ENCODE results near the gene UCKL1.
A peak's percentile ranks its signal among the peaks of the same experiment; 100 is the strongest.
"Not testable (repeated sequence)": the region's sequence is repeated elsewhere in the genome, so short reads cannot be mapped to it uniquely, and the experiment has no call there.

UCKL1 gene

DNA sequence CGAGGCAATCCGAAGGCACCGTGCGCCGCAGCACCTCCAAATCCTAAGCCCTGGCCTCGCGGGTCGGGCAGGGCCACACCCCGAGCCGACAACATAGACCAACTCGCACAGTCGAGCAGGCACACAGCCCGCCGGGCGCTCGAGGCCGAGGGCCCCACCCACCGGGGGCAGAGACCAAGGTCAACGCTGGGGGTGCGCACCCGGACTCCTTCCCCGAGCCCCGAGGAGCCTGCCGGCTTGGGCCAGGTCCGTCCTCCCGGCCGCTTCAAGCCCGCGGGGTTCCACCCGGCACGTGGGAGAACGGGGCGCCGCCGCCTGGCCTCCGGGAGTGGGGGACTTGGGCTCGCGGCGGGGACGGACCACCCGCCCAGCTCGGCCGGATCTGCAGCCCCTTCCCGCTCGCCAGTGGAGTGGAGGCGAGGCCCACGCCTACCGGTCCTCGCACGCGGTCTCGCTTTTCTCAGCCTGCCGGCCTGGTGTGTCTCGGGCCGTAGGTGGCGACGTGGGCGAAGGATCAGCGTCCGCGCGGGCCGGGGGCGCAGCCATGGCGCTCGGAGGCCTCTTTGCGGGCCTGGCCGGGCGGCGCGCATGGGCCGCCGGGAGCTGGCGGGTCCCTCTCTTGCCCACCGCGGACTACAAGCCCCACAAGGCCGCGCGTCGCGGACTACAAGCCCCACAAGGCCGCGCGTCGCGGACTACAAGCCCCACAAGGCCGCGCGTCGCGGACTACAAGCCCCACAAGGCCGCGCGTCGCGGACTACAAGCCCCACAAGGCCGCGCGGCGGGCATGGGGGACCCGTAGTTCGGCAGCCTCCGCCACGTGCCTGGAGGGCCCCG lies at the start of gene UCKL1:
Gene UCKL1 (minus strand): TSS at position 590 of the 837 bp plus-strand sequence. CDS start 44 bp downstream, at position 546.
- DNase-seq, result peak; percentile 90 to 92

DNA sequence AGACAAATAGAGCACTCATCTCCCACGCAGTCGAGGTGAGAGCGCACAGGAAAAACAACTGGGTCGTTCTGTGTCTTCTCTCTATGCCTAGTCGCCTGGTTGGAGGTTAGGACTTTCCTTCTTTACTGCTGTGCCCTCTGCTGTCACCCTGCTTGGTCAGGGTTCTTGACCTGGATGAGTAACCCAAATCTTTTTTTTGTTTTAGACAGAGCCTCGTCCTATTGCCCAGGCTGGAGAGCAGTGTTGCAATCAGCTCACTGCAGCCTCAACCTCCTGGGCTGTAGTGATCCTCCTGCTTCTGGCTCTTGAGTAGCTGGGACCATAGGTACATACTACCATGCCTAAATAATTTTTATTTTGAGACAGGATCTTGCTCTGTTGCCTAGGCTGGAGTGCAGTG lies 49.2 kb upstream of the UCKL1 start:
- no peak for DNase-seq

DNA sequence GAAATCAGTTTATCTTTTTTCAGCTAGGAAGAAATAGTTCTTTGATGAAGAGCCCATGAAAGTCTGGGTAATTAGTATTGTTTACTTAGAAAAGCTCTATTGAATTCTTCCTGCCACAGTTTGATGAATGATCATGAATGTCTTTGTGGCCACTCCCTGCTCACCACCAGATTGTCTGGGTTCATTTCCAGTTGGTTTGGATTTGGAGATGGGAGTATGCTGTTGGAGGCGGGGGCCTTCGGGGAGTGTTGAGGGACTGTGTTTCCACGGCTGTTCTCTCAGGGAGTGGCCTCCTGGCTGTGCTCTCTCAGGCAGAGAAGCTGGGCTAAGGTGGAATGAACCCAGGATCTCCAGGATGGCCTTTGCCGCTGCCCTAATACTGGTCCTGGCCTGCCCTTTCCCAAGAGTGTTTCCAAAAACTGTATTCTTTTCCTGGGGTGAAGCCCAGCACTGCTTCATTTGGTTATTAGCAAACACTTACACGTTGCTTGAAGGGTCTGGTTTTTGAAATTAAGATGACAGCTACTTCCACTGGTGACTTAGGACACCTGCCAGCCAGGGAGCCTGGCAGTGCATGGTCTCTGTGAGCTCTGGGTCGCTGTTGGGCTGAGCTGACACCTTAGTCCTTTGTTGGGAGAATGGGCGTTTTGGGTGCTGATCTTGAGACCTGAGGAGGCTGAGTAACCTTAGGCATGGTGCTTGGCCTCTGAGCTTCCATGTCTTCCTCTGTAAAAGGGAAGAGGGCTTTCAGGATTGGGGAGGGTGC lies 47.9 kb upstream of the UCKL1 start:
- DNase-seq, result no peak

DNA sequence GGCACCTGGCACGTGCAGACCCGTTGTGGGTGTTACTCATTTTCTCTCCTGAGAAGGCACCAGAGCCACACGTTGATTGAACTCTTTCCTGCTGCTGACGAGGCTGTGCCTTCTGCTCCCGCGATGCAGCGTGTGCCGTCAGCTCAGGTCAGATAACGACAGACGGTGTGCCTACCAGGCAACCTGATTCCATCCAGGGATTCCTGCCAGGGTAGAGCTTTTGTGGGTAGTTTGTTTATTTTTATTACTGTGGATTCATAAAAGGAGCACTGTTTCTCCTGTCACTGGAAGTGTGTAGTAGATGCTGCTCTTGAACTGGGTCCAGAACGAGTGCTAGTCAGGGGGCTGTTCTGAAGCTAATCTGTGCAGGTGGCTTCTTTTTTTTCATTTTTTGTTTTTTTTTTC lies 45.4 kb upstream of the UCKL1 start:
- DNase-seq, result no peak

DNA sequence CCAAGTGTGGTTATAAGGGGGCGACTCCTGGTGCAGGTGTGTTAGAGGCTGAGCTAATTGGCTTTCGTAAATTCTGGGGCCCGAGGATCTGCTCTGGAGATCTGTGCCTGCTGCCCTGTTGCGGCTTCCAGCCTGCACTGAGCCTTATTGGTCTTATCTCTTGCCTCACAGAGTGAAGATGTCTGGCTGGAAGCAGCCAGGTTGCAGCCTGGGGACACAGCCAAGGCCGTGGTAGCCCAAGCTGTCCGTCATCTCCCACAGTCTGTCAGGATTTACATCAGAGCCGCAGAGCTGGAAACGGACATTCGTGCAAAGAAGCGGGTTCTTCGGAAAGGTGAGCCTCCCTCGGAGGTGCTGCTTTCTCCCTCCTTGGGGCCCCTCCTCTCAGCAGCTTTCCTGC lies 44.7 kb upstream of the UCKL1 start:
- no peak for DNase-seq

DNA sequence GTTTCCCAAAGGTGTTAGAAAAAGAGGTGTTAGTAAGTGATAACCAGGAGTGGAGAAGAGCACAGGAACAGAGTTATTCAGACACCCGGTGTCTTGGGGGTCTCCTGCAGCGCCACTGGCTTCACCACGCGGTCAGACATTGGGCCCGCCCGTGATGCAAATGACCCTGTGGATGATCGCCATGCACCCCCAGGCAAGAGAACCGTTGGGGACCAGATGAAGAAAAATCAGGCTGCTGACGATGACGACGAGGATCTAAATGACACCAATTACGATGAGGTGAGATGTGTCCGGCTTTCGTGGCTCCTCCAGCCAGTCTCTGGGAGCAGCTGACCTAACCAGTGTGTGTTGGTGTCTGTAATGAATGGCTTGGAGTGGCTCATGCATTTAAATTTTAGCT lies 26.7 kb upstream of the UCKL1 start:
- DNase-seq, result no peak

DNA sequence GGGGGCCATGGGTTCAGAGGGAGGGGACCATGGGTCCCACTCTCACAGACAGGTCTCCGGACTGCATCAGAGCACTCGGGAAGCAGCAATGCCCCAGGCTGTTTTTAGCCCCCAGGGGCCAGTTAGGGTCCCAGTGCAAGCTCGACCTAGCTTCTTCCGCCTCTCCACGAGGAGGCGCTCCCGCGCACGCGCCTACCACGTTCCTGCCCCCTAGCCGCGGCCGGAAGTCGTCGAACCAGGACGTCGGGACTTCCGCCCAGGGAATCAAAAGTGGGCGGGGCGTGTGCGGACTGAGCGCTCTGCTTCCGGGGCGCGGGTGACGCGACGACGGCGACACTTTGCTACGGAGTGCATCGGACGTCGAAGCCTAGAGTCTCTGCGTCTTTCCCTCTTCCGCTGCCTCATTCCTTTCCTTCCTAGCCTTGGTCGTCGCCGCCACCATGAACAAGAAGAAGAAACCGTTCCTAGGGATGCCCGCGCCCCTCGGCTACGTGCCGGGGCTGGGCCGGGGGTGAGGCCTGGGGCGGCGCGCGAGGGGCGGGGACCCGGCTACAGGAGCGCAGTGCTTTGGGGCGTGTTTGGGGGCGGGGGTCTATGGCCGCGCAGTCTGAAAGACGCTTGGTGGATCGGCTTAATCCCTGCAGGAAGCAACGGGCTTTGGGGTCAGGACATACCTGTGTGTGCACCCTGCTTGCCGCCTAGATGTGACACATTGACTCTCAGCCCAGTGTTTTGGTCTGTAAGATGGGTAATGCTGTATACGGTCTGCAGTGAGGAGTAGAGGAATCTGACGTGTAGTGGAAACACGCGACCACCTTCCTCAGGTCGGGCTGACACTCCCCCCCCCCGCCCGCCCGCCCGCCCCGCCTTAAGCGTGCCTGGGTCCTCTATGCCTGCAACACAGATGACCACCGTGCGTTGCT lies 24.9 kb upstream of the UCKL1 start, which contains the start of gene PRPF6:
Gene PRPF6 (plus strand): TSS at position 327 of the 923 bp plus-strand sequence. CDS start 114 bp downstream, at position 441.
- DNase-seq, result peak; percentile 94 to 96

GRCh38 chr20:63980317-63980805 lies 24.1 kb upstream of the UCKL1 start:
- DNase-seq, result peak in 1 of 2 donors; percentile 49

DNA sequence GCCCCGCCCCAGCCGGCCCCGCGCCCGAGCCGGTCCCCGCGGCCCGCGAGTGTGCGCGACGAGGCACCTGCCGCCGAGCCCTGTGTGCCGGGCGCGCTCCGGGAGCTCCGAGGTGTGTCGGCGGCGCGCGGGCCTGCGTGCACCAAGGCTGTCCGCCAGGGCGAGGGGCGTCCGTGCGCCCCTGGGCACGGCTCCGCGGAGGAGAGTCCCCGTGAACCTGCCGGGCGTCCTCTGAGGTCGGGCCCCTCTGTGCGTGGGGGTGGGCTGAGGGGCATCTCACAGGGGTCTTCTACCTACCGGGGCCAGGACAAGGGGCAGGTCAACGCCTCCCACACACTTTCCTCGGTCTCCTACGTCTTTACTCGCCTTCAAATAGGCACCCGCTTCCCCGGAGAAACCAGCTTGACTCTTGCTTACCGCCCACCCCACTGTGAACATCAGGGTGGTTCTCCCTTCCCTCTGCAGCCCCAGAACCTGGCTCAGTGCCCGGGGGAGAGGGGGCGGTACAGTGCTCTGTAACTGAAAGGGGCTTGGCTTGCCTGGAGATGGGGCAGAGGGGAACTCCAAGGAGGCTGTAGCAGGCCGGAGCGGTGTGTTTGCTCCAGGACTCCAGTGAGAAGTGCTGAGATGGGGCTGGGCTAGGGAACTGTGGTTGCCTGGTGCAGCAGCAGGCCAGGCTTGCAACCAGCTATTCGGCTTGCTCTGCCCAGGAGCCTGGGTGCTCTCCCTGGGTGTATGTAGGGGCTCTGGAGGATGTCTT lies 23.5 kb upstream of the UCKL1 start, which contains the start of gene SAMD10:
Gene SAMD10 (minus strand): TSS at position 86 of the 760 bp plus-strand sequence. CDS start 175 bp downstream, outside the sequence.
- peak; percentile 52 to 66 for DNase-seq

- no peak for DNase-seq
These were observed 23.0 kb upstream of the UCKL1 start for GRCh38 chr20:63979229-63979556.

- peak; percentile 54 to 60 for DNase-seq
These were observed 22.4 kb upstream of the UCKL1 start for GRCh38 chr20:63978319-63979228.

- DNase-seq, result peak; percentile 24 to 39
These were observed 21.6 kb upstream of the UCKL1 start for GRCh38 chr20:63977739-63978276.

DNA sequence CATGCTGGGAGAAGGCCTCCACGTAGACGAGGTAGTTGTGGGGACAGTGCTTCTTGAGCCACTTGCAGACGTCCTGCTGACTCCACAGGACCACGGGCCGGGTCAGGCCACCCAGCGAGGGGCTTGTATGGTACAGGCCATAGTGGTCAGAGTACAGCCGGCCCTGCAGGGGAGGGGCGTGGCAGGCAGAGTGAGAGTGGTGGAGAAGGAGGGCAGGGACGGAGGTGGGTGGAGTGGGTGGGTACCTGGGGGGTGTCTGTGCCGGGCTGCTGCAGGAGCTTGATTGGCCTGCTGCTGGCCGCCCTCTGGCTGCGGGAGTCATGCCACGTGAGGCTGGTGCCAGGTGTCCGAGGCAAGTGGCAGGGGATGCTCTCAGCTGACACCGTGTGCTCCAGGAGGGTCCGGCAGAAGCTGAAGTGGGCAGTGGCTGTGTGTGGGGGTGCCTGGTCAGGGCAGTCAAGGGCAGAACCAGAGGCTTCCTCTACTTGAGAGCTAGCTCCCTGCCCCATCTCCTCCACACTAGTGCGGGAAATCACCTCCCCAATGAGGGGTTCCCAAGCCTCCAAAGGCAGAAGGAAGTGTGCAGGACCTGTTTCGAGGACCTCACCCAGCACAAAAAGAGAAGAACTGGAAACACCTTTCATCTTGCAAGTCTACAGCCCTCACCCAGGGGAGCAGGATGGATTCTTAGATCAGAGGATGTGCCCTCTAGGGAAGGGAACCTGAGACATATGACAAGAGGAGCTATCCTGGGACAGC lies 20.9 kb upstream of the UCKL1 start:
- DNase-seq, result no peak

DNA sequence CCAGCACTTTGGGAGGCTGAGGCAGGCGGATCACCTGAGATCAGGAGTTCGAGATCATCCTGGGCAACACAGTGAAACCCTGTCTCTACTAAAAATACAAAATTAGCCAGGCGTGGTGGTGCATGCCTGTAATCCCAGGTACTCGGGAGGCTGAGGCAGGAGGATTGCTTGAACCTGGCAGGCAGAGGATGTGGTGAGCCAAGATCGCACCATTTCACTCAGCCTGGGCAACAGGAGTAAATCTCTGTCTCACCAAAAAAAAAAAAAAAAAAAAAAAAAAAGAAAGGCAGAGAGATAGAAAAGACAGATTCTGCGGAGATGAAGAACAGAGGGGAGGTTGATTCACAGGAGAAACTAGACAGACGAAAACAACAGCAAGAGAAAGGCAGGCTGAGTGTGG lies 20.3 kb upstream of the UCKL1 start:
- DNase-seq, result not testable (repeated sequence)

DNA sequence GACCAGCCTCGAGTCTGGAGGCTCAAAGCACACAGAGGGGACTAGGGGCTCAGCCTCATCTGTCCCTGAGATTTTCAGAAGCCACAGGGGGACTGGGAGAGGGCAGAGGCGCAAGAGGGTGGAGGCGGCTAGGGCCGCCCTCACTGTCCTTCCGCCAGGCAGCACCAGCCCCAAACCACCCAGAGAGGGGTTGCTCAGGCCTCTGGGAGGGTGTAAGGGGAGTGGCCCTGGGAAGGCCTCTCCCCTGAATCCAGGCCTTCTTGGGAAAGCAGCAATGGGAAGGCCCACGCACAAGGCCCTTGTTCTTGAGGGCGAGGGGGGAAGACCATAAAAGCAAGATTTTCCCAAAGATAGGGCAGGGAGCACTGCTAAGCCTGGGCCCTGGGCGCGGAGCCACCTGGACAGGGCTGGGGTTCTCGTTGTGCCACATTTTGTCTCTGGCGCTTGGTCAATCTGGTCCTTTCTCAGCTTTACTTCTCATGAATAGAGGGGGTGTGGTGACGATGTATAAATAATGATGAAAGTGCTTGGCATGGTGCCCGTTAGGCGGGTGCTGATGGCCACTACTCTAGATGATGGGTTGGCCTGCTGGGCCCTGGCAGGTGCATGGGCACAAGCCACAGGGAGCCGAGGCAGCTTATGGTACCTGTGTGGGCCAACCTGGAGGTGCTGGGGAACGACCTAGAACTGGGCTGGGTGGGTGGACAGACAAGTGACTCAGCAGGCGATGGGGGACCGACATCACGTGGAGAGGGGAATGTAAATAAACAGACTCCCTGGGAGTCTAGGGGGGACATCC lies 18.4 kb upstream of the UCKL1 start:
- DNase-seq, result no peak

DNA sequence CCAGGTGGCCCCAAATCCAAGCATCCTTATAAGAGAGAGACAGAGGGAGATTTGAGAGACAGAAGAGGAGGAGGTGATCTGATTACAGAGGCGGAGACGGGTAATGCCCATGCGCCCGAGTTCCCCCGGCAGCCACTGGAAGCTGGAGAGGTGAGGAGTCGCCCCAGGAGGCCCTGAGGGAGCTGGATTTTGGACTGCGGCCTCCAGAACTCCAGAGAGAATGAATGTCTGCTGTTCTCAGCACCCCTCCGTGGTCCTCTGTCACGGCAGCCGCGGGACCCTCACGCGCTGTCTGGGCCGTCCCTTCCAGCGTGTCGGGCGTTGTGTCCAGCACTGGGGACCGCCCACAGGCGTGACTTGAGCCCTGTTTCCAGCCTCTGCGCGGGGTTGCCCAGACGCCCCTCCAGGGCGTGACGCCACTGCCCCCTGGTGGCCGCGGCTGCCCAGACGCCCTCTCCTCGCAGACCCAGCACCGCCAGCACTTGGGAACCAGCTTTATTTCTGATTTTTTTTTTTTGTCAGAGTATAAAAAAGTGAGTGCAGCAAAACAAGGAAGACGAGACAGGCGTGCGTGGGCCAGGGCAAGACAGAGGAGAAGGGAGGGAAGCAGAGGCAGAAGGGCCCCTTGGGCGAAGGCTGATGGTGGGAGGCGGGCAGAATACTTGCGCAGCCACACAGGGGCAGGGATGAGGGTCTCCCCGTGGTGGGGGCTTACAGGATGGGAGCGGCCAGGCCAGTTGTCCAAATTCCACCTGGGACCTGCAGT lies 17.6 kb upstream of the UCKL1 start:
- peak; percentile 75 to 80 for DNase-seq

DNA sequence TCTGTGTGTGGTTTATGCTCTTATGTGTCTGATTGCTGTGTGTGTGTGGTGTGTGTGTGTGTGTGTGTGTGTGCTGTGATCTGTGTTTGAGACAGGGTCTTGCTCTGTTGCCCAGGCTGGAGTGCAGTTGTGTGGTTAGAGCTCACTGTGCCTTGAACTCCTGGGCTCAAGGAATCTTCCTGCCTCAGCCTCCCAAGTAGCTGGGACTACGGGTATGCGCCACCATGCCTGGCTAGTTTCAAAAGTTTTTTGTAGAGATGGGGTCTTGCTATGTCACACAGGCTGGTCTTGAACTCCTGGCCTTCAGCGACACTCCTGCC lies 16.9 kb upstream of the UCKL1 start:
- no peak for DNase-seq

Measured in CD4-positive, alpha-beta T cell treated with Interleukin-4 for 1 hour (primary cell).